Stomach (tissue), 9 donors: Measurements from ENCODE around the gene MED25. TPM values are rescaled to one million over a fixed set of nuclear protein-coding genes. Genes with fewer than 3 reads are reported as not detected.

Experiments
- DNase-seq, 2 donors: peaks; one replicate each; pipeline versions ENCODE4 v3.0.0 to v3.0.0-alpha.2; 2013 to 2019
- H3K27ac ChIP-seq, 5 donors: fragments of 200-600 bp in 4 of 5; sonication (generic) in 4 of 5; one replicate each; pipeline ENCODE4 v1.5.1; 2013 to 2019; ENCODE audit warnings: mild to moderate bottlenecking in 1 of 5, moderate library complexity in 1 of 5
- H3K27me3 ChIP-seq, 3 donors: fragments of 200-600 bp; sonication (generic); one replicate each; pipeline ENCODE4 v1.5.1; 2017 to 2019; ENCODE audit warnings: mixed run types in 1 of 3
- H3K36me3 ChIP-seq, 4 donors: fragments of 200-600 bp; sonication (generic); 1 replicate in 3 of 4; 2 replicates in 1 of 4; pipeline ENCODE4 v1.5.1; 2016 to 2019
- H3K4me1 ChIP-seq, 4 donors: fragments of 200-600 bp; sonication (generic); one replicate each; pipeline ENCODE4 v1.5.1; 2016 to 2019
- H3K4me3 ChIP-seq, 4 donors: fragments of 200-600 bp; sonication (generic) in 3 of 4; one replicate each; pipeline ENCODE4 v1.5.1; 2016 to 2019; ENCODE audit warnings: mild to moderate bottlenecking in 1 of 4
- H3K9me3 ChIP-seq, 4 donors: fragments of 200-600 bp; sonication (generic); one replicate each; pipeline ENCODE4 v1.5.1; 2016 to 2019
- EP300 ChIP-seq: sonication (generic); formaldehyde crosslinking; IDR thresholded peaks from one replicate; pipeline ENCODE4 v1.6.1; 2017; ENCODE audit warnings: antibody characterized with exemption
- POLR2A ChIP-seq, 4 donors: fragments of 450-650 bp; IDR thresholded peaks; one replicate each; pipeline ENCODE4 v1.6.1; 2016; ENCODE audit warnings: antibody characterized with exemption in 4 of 4, control low read depth in 2 of 4, mild to moderate bottlenecking in 1 of 4, moderate library complexity in 1 of 4
- POLR2AphosphoS5 ChIP-seq, 3 donors: sonication (generic); formaldehyde crosslinking; IDR thresholded peaks; one replicate each; pipeline ENCODE4 v1.6.1; 2016; ENCODE audit warnings: antibody characterized with exemption in 3 of 3
- WGBS, 5 donors: extraction: QIAGEN DNeasy Blood & Tissue Kit in 3 of 5; methylation state at CpG; one replicate each; pipeline versions ENCODE4 v1.1.5 to v1.1.7; 2013 to 2018; 5-methylcytosine and 5-hydroxymethylcytosine counted together
- intact Hi-C: fragments of 100-400 bp; cut with DNase I; formaldehyde crosslinking; loops from one replicate; pipeline ENCODE4 v1.15.1; 2023; ENCODE audit warnings: low total_unique reads
- polyA plus RNA-seq, 3 donors: library from polyadenylated mRNA; stranded (reverse); fragments of 200-250 nt; gene quantifications; one replicate each; pipeline ENCODE4 v1.2.3, GENCODE V29; 2013
- total RNA-seq, 5 donors: library from RNA; depleted of rRNA; stranded (reverse); fragments of >200 nt; gene quantifications; one replicate each; pipeline versions ENCODE4 v1.1.0 to v1.2.3, GENCODE V29; 2014 to 2016
- TF ChIP-seq, protein P1 (sequence below), 7 experiments: fragments of 450-650 bp in 4 of 7; fragments of 200-600 bp in 3 of 7; sonication (generic) in 3 of 7; IDR thresholded peaks; one replicate each; pipeline ENCODE4 v1.5.1; 2016 to 2019; ENCODE audit warnings: antibody characterized with exemption in 7 of 7, control low read depth in 2 of 7, mild to moderate bottlenecking in 1 of 7
- donor health status: healthy with polysubstance abuse.
- donor health status: Bipolar disorder and iron deficiency.
- donor health status: healthy.

Gene MED25
- total and polyA plus RNA-seq, 8 donors = 18.0 to 387 (median 57.6) TPM

DNA sequence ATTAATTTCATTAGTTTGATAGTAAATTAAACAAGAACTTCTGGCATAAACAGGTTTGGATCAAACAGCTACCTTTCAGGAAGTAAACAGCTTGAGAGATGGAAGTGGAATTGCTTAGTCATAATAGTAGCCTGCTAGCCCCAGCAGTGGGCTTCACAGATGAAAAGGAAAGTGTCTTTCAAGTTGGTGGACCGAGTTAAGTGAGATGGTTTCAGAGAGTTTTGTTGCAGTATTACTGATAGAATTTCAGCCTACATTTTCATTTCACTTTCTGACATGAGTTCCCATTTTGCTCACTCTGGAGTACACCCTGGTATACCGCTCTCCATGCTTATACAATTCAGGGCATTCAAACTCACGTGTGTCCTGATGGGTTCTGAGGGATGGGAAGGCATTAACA, 30.8 kb downstream of the MED25 start:
- intact Hi-C loops = no loop called here
- WGBS, 5 donors = 75 to 87% (median 83%) methylated on average over 3 of the region's 3 CpGs

DNA sequence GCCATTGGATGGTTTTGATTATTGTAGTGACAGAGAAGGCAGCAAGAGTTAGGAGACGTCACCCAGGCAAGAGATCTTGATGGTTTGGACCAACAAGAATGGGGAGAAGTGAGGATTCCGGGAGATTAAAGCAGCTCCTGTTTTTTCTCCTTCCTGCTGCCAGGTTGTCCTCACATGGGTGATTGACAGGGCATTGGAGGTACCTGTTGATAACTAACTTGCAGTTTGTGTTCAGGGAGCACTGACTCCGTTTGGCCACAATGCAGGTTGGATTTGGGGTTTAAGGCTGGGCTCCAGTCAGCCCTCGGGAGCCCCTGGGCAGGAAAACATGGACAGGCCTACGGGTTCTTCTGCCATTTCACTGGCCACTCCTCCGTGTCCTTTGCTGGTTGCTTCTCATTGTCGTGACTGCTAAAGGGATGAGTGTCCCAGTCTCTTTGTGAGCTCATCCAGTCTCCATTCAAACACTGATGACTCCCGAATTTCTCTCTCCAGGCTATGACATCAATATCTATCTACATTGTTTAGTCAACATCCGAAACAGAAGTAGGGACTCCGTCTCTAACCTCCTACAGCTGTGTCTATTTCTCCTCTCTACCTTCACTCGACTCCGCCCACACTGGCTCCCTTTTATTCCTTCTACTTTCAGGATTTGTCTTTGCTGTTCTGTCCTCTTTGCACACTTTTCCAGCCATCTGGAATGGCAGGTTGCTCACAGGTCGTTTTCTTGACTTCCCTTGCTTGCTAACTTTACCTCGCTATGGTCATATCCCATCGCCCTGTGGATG, 31.5 kb downstream of the MED25 start:
- 86 to 92% (median 90%) methylated on average over 15 of the region's 15 CpGs for WGBS, 5 donors
- TF ChIP-seq POLR2A (IDR thresholded peaks at IDR 0.05) = no peak
- no peak for TF ChIP-seq POLR2AphosphoS5 (IDR thresholded peaks at IDR 0.05)
- no peak for TF ChIP-seq EP300
- TF ChIP-seq, protein P1, sequence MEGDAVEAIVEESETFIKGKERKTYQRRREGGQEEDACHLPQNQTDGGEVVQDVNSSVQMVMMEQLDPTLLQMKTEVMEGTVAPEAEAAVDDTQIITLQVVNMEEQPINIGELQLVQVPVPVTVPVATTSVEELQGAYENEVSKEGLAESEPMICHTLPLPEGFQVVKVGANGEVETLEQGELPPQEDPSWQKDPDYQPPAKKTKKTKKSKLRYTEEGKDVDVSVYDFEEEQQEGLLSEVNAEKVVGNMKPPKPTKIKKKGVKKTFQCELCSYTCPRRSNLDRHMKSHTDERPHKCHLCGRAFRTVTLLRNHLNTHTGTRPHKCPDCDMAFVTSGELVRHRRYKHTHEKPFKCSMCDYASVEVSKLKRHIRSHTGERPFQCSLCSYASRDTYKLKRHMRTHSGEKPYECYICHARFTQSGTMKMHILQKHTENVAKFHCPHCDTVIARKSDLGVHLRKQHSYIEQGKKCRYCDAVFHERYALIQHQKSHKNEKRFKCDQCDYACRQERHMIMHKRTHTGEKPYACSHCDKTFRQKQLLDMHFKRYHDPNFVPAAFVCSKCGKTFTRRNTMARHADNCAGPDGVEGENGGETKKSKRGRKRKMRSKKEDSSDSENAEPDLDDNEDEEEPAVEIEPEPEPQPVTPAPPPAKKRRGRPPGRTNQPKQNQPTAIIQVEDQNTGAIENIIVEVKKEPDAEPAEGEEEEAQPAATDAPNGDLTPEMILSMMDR (IDR thresholded peaks at IDR 0.05) = no peak
- H3K4me3 ChIP-seq = peak overlapping the region; percentile 97 to 99 (median 97)

More for the DNA sequence above, 30.8 kb downstream of the MED25 start:
- peaks cover 0 to under 1% (median 0%) of the 10 kb centered on the region in 4 donors for H3K36me3 ChIP-seq
- TF ChIP-seq EP300 (no peak), POLR2AphosphoS5 (IDR thresholded peaks at IDR 0.05) (no peak), POLR2A (IDR thresholded peaks at IDR 0.05) (no peak)
- TF ChIP-seq, protein P1 (IDR thresholded peaks at IDR 0.05) = no peak
- H3K27ac ChIP-seq = no peak overlapping the region
- no peaks in the 10 kb centered on the region for H3K9me3 ChIP-seq
- no peak overlapping the region for H3K4me3 ChIP-seq
- peaks cover 15 to 46% (median 32%) of the 10 kb centered on the region in 4 donors for H3K4me1 ChIP-seq
- no peaks in the 10 kb centered on the region for H3K27me3 ChIP-seq
- DNase-seq = no peak

DNA sequence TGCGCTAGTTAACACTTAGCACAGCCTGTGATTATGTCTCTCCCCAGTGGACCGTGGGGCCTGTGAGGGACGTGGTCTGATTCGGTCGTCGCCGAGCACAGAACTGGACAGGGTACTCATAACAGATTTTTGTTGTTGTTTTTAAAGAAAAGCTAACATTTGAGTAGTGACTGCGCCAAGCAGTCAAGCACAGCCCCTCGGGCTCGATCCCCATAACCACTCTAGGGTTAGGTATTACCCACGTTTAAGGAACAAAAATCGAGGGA, 32.1 kb downstream of the MED25 start:
- no peaks in the 10 kb centered on the region for H3K27me3 ChIP-seq
- no peak for DNase-seq
- H3K36me3 ChIP-seq = peaks cover 7 to 12% (median 11%) of the 10 kb centered on the region in 4 donors
- H3K4me1 ChIP-seq = peaks cover 15 to 55% (median 44%) of the 10 kb centered on the region in 4 donors
- no peaks in the 10 kb centered on the region for H3K9me3 ChIP-seq
- H3K27ac ChIP-seq = peak overlapping the region; percentile 98 to 100 (median 100)
- no peak for TF ChIP-seq EP300
- H3K4me3 ChIP-seq = peak overlapping the region; percentile 97 to 99 (median 97)
- 53 to 58% (median 54%) methylated on average over 12 of the region's 12 CpGs for WGBS, 5 donors
- intact Hi-C loops = no loop called here

More for the DNA sequence above, 31.5 kb downstream of the MED25 start:
- Histone ChIP-seq H3K27me3 (no peaks in the 10 kb centered on the region), H3K4me1 (peaks cover 15 to 53% (median 38%) of the 10 kb centered on the region in 4 donors), H3K27ac (peak overlapping the region in 4 of 5 donors; percentile 98 to 100 (median 100)), H3K9me3 (no peaks in the 10 kb centered on the region), H3K36me3 (peaks cover 2 to 7% (median 5%) of the 10 kb centered on the region in 4 donors)
- intact Hi-C loops = no loop called here
- DNase-seq = no peak

- peak; percentile 94 to 96 for DNase-seq
- intact Hi-C loops = no loop called here
- no peaks in the 10 kb centered on the region for H3K27me3 ChIP-seq
- TF ChIP-seq POLR2AphosphoS5 (IDR thresholded peaks at IDR 0.05) = peak; percentile 83 to 91 (median 84)
- TF ChIP-seq, protein P1 (IDR thresholded peaks at IDR 0.05) = no peak
- peaks cover 15 to 57% (median 44%) of the 10 kb centered on the region in 4 donors for H3K4me1 ChIP-seq
- peak within 1 kb of the TSS; percentile 97 to 99 (median 97) for H3K4me3 ChIP-seq
- no peaks in the 10 kb centered on the region for H3K9me3 ChIP-seq
- 0 to 4% (median 1%) methylated on average over 40 to 97 of the region's 98 CpGs for WGBS, 5 donors
- H3K27ac ChIP-seq = peak within 1 kb of the TSS; percentile 98 to 100 (median 100)
- peaks cover 12 to 18% (median 16%) of the 10 kb centered on the region in 4 donors for H3K36me3 ChIP-seq
Observed at GRCh38 chr19:49850487-49851342, 32.6 kb downstream of the MED25 start, which contains the start of gene PTOV1. TSS of gene PTOV1 (plus strand) at chr19:49851159.
